NCI-H128 (cell line): ENCODE measurements around the gene FCER1G.

Experiments
- DNase-seq: peaks from one replicate; lab custom pipeline; 2025; ENCODE audit not compliant: unreplicated experiment; lab: John Stamatoyannopoulos, UW

The FCER1G gene

GRCh38 chr1:161261261-161262235, 46.5 kb downstream of the FCER1G start:
- DNase-seq, result no peak

GRCh38 chr1:161265305-161265704, 50.2 kb downstream of the FCER1G start:
- DNase-seq, result no peak

GRCh38 chr1:161266202-161266601, 51.1 kb downstream of the FCER1G start:
- no peak for DNase-seq

- no peak for DNase-seq
Measured at GRCh38 chr1:161266836-161267235, 51.7 kb downstream of the FCER1G start.

- DNase-seq, result no peak
Measured at GRCh38 chr1:161267321-161267720, 52.2 kb downstream of the FCER1G start.
